Retinal pigment epithelial cell (primary cell): ENCODE results near the gene ANKRD34A.

Experiments
- DNase-seq: peaks from one replicate; pipeline ENCODE4 v3.0.0-alpha.2; 2010; ENCODE audit warnings: low read depth
- H3K4me3 ChIP-seq: 2 replicates; pipeline ENCODE4 v1.5.1; 2011; ENCODE audit warnings: mild to moderate bottlenecking, low read length, control low read depth, moderate library complexity
- CTCF ChIP-seq: conservative IDR thresholded peaks from 2 replicates; pipeline ENCODE4 v1.5.1; 2011; ENCODE audit warnings: low read depth, low read length, control low read depth, inconsistent platforms

Gene ANKRD34A

DNA sequence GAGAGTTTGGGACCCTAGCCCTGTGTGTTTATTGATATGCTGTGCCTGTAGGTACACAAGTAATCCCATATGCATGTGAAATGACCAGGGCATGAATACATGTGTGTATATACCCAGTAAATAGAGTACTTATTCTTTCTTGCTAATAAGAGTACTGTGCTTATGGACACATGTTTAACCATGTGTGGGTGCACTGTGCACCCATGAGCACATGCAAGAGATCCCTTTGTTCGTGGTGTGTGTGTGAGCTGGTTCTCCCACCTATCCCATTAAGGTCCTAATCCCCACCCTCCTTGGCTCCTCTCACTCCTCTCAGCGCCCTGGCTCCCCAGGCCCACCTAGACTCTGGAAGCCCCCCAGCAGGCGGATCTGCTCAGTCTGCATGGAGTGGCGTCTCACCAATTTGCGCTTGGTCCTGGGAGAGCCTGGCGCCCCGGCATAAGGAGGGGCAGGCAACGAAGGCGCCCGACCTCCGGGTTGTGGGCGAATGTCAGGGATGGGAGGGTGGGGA lies 4.4 kb downstream of the ANKRD34A start:
- H3K4me3 ChIP-seq: peak overlapping the region; percentile 75
- no peak for TF ChIP-seq CTCF
- no peak for DNase-seq

- no peak overlapping the region for H3K4me3 ChIP-seq
- no peak for DNase-seq
- no peak for TF ChIP-seq CTCF
Measured at GRCh38 chr1:145959333-145959732, 5.0 kb downstream of the ANKRD34A start.

DNA sequence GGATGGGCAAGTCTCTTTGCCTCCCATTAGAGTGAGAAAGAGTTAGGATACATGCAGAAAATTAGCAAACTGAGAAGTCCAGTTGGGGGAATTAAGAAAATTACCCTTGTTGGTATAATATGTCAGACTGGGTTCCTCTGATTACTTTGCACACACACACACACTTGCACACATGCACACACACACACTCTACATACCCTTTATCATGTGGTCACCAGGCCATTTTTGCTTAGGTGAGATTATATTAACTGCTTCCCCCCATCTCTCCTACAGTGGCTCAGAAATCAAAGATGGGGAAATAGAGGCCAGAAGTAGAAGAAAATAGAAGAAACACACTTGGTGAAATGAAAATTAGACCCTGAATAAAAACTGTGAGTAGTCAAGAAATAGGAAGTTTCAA lies 5.6 kb downstream of the ANKRD34A start:
- no peak for TF ChIP-seq CTCF
- no peak for DNase-seq
- H3K4me3 ChIP-seq: no peak overlapping the region

DNA sequence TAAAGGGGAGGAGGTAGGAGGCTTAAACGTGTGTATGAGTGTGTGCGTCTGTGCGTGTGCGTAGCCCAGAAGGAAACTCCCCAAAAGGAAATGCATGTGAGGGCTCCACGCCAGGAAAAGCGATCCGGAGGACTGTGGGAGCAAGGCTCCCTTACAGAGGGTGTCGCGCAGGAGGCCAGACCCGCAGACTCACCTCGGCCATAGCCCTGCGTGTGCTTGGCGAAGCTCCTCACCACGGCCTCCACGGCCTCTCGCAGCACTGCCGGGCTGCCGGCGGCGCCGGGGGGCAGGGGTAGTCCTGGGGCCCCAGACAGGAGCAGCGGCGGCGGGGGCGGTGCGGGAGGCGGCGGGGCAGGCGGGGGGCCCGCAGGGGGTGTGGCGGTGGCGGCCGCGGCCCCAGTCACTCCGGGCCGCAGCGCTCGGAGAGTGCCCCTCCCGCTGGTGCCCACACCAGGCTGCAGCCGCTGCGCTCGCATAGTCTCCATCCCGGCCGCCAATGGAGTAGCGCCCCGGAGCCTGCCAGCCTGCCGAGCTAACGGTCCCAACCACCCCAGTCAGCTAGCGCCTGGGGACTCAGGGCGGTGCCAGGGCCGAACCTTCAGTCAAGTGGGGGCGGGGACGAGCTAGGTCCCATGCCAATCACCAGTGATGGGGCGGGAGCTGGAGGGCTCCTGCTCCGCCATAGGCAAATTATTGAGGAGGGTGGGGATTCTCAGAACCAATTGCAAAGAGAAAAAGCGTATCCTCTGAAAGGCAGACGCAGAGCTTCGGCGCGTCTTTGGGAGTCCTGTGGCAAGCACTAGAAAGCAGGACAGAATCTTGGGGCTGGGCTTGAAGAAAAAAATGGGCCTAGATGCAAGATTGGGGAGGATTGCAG lies 6.7 kb downstream of the ANKRD34A start, which contains the start of gene LIX1L:
Gene LIX1L (minus strand): TSS at position 575 of the 877 bp plus-strand sequence. CDS start 90 bp downstream, at position 485.
- peak; percentile 91 for DNase-seq
- peak within 1 kb of the TSS; percentile 79 for H3K4me3 ChIP-seq
- no peak for TF ChIP-seq CTCF

GRCh38 chr1:145956781-145957442 lies 7.5 kb downstream of the ANKRD34A start:
- TF ChIP-seq CTCF: no peak

DNA sequence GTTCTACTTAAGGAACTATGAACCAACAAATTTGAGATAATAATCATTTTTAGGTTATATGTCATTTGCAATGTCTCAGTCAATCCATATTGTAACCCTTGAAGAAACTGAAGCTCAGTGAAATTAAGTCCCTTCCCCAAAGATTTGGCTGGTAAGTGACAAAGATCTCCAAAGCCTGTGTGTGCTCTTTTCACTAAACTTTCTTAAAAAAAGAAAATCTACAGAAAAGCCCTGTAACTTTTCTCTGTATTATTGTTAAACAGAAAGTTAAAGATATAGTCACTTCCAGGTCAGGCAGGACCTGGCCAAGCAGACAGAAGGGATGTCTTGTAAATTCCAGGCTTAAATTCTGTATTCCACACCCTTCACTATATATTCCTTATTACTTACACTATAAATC lies 8.0 kb downstream of the ANKRD34A start:
- H3K4me3 ChIP-seq: peak overlapping the region; percentile 79
- TF ChIP-seq CTCF: no peak
- no peak for DNase-seq

More at GRCh38 chr1:145956781-145957442, 7.5 kb downstream of the ANKRD34A start:
- DNase-seq: peak; percentile 39
- peak overlapping the region; percentile 79 for H3K4me3 ChIP-seq
